H1 (cell line): ENCODE measurements around the gene MAPK8. TPM values are rescaled to one million over a fixed set of nuclear protein-coding genes. Genes with fewer than 3 reads are reported as not detected.

ENCODE experiments used
- CTCF ChIA-PET: fragments of 300-600 bp; sonication (Branson Sonifier 250); formaldehyde crosslinking; loops from one replicate; lab custom pipeline; 2021; ENCODE audit not compliant: partially characterized antibody; lab: Charles Lee
- POLR2A ChIA-PET: fragments of 300-600 bp; sonication (Branson Sonifier 250); formaldehyde crosslinking; loops from one replicate; lab custom pipeline; 2021; ENCODE audit warnings: inconsistent platforms; ENCODE audit not compliant: partially characterized antibody; lab: Charles Lee
- DNase-seq, 2 experiments: peaks; one replicate each; pipeline versions ENCODE4 v3.0.0 to v3.0.0-alpha.2; 2010 to 2022; ENCODE audit warnings: low spot score in 2 of 2, low read depth in 1 of 2, mixed read lengths in 1 of 2
- FAIRE-seq: peaks from 2 replicates; lab custom pipeline; 2011; peaks lifted over from hg19 to GRCh38; lab: Jason Lieb, UNC
- H2AFZ ChIP-seq: 2 replicates; pipeline ENCODE4 v1.8.1; 2012; ENCODE audit warnings: low read length, inconsistent platforms
- H2AK5ac ChIP-seq: 2 replicates; pipeline ENCODE4 v1.6.1; 2013; ENCODE audit warnings: low read depth, low read length
- H2BK120ac ChIP-seq: replicated peaks from 2 replicates; pipeline ENCODE3; 2013; ENCODE audit warnings: low read depth, low read length, inconsistent platforms
- H2BK12ac ChIP-seq: 2 replicates; pipeline ENCODE4 v1.6.1; 2013; ENCODE audit warnings: low read depth, low read length
- H2BK15ac ChIP-seq: 2 replicates; pipeline ENCODE4 v1.6.1; 2013; ENCODE audit warnings: low read length
- H2BK20ac ChIP-seq: 2 replicates; pipeline ENCODE4 v1.6.1; 2013; ENCODE audit warnings: low read length
- H2BK5ac ChIP-seq: 2 replicates; pipeline ENCODE4 v1.6.1; 2013; ENCODE audit warnings: low read depth, low read length
- H3K14ac ChIP-seq: 2 replicates; pipeline ENCODE4 v1.6.1; 2013; ENCODE audit warnings: inconsistent platforms; ENCODE audit not compliant: insufficient read length
- H3K18ac ChIP-seq: 2 replicates; pipeline ENCODE4 v1.6.1; 2013; ENCODE audit warnings: low read length; ENCODE audit errors: extremely low read depth
- H3K23ac ChIP-seq: 2 replicates; pipeline ENCODE4 v1.6.1; 2013; ENCODE audit warnings: inconsistent platforms; ENCODE audit not compliant: insufficient read length
- H3K23me2 ChIP-seq: 2 replicates; pipeline ENCODE4 v1.6.1; 2013; ENCODE audit warnings: low read depth, low read length
- H3K27ac ChIP-seq: 2 replicates; pipeline ENCODE4 v1.6.1; 2011; ENCODE audit warnings: low read depth, low read length, inconsistent platforms
- H3K27me3 ChIP-seq, 4 experiments: replicated peaks in 1 of 4; 1 replicate in 1 of 4; 2 replicates in 3 of 4; pipeline versions ENCODE4 v1.6.1 to v1.8.1; 2011 to 2013; ENCODE audit warnings: low read length in 3 of 4, mild to moderate bottlenecking in 3 of 4, inconsistent platforms in 2 of 4, mixed read lengths in 2 of 4, moderate library complexity in 1 of 4; ENCODE audit not compliant: control insufficient read depth in 3 of 4, insufficient read depth in 3 of 4; ENCODE audit errors: extremely low read depth in 1 of 4
- H3K36me3 ChIP-seq, 4 experiments: 2 replicates each; pipeline versions ENCODE4 v1.6.1 to v1.8.1; 2011 to 2013; ENCODE audit warnings: mild to moderate bottlenecking in 4 of 4, low read length in 3 of 4, moderate library complexity in 2 of 4, control low read depth in 1 of 4, inconsistent platforms in 1 of 4; ENCODE audit not compliant: insufficient read depth in 4 of 4, control insufficient read depth in 2 of 4
- H3K4ac ChIP-seq: replicated peaks from 2 replicates; pipeline ENCODE3; 2013; ENCODE audit warnings: low read length, low read depth, mixed read lengths, inconsistent platforms; ENCODE audit not compliant: insufficient read length
- H3K4me1 ChIP-seq, 4 experiments: replicated peaks in 1 of 4; 1 replicate in 1 of 4; 2 replicates in 3 of 4; pipeline versions ENCODE4 v1.6.1 to v1.8.1; 2011 to 2013; ENCODE audit warnings: low read length in 3 of 4, inconsistent platforms in 2 of 4, mixed read lengths in 1 of 4; ENCODE audit not compliant: insufficient read depth in 4 of 4, control insufficient read depth in 3 of 4
- H3K4me2 ChIP-seq, 2 experiments: 2 replicates each; pipeline versions ENCODE4 v1.6.1 to v1.8.1; 2011 to 2013; ENCODE audit warnings: low read depth in 2 of 2, low read length in 2 of 2, control low read depth in 1 of 2, inconsistent platforms in 1 of 2, mild to moderate bottlenecking in 1 of 2; ENCODE audit not compliant: insufficient read depth in 1 of 2
- H3K4me3 ChIP-seq, 4 experiments: fragments of 200-600, 300-600 bp in 1 of 4; sonication (generic), shearing (Covaris generic), sonication (Bioruptor Twin) in 1 of 4; 2 replicates each; pipeline versions ENCODE4 v1.5.1 to v1.8.1; 2011 to 2016; ENCODE audit warnings: low read length in 4 of 4, low read depth in 3 of 4, control low read depth in 2 of 4, inconsistent platforms in 2 of 4, mild to moderate bottlenecking in 2 of 4, mixed read lengths in 1 of 4, moderate library complexity in 1 of 4; ENCODE audit not compliant: insufficient read depth in 2 of 4; ENCODE audit errors: extremely low read depth in 1 of 4
- H3K56ac ChIP-seq: replicated peaks from 2 replicates; pipeline ENCODE3; 2013; ENCODE audit warnings: low read depth, mild to moderate bottlenecking, mixed read lengths, low read length, inconsistent platforms; ENCODE audit not compliant: insufficient read length
- H3K79me1 ChIP-seq: 2 replicates; pipeline ENCODE4 v1.6.1; 2013; ENCODE audit warnings: low read depth, low read length, control low read depth
- H3K79me2 ChIP-seq, 2 experiments: 2 replicates each; pipeline versions ENCODE4 v1.6.1 to v1.8.1; 2012 to 2013; ENCODE audit warnings: low read length in 2 of 2, mild to moderate bottlenecking in 2 of 2, inconsistent platforms in 1 of 2; ENCODE audit not compliant: insufficient read depth in 2 of 2, control insufficient read depth in 1 of 2
- H3K9ac ChIP-seq, 4 experiments: replicated peaks in 1 of 4; 1 replicate in 1 of 4; 2 replicates in 3 of 4; pipeline versions ENCODE4 v1.6.1 to v1.8.1; 2011 to 2013; ENCODE audit warnings: low read depth in 3 of 4, low read length in 3 of 4, control low read depth in 2 of 4, mild to moderate bottlenecking in 2 of 4, moderate library complexity in 2 of 4, inconsistent platforms in 1 of 4; ENCODE audit errors: extremely low read depth in 1 of 4
- H3K9me3 ChIP-seq, 2 experiments: 2 replicates each; pipeline versions ENCODE4 v1.6.1 to v1.8.1; 2012 to 2013; ENCODE audit warnings: mild to moderate bottlenecking in 2 of 2, moderate library complexity in 2 of 2, control low read depth in 1 of 2, inconsistent platforms in 1 of 2, low read depth in 1 of 2, low read length in 1 of 2, mixed read lengths in 1 of 2; ENCODE audit not compliant: insufficient read depth in 2 of 2
- H4K20me1 ChIP-seq, 2 experiments: replicated peaks in 1 of 2; 2 replicates each; pipeline versions ENCODE3 to v1.8.1; 2011 to 2013; ENCODE audit warnings: inconsistent platforms in 2 of 2, low read length in 2 of 2, mild to moderate bottlenecking in 1 of 2; ENCODE audit not compliant: insufficient read depth in 2 of 2, control insufficient read depth in 1 of 2
- H4K5ac ChIP-seq: 2 replicates; pipeline ENCODE4 v1.6.1; 2013; ENCODE audit warnings: low read length, low read depth, mixed read lengths, inconsistent platforms; ENCODE audit not compliant: insufficient read length
- H4K8ac ChIP-seq: 2 replicates; pipeline ENCODE4 v1.8.0; 2013; ENCODE audit warnings: mild to moderate bottlenecking, moderate library complexity, low read length, inconsistent platforms; ENCODE audit not compliant: insufficient read depth; ENCODE audit errors: extremely low read depth
- H4K91ac ChIP-seq: replicated peaks from 2 replicates; pipeline ENCODE3; 2013; ENCODE audit warnings: low read length, mixed read lengths, inconsistent platforms; ENCODE audit not compliant: insufficient read length
- CHD1 ChIP-seq: IDR thresholded peaks from 2 replicates; pipeline ENCODE4 v1.6.1; 2012; ENCODE audit warnings: low read depth, low read length, improper control_type of control experiment
- CREB1 ChIP-seq: IDR thresholded peaks from 2 replicates; pipeline ENCODE4 v1.6.1; 2012; ENCODE audit warnings: inconsistent platforms
- EZH2 ChIP-seq: fragments of 200-600 bp; sonication (generic); IDR thresholded peaks from 2 replicates; pipeline ENCODE4 v1.7.1; 2012; ENCODE audit warnings: low read depth, mild to moderate bottlenecking, moderate library complexity, low read length, inconsistent platforms; ENCODE audit not compliant: severe bottlenecking
- GABPA ChIP-seq: IDR thresholded peaks from 2 replicates; pipeline ENCODE4 v1.6.1; 2011; ENCODE audit warnings: mild to moderate bottlenecking, low read length, moderate library complexity, borderline replicate concordance; ENCODE audit not compliant: insufficient read depth
- JUN ChIP-seq: IDR thresholded peaks from 2 replicates; pipeline ENCODE4 v1.6.1; 2011; ENCODE audit warnings: low read depth, mild to moderate bottlenecking, improper control_type of control experiment, low read length
- POU5F1 ChIP-seq: IDR thresholded peaks from 2 replicates; pipeline ENCODE4 v1.6.1; 2011; ENCODE audit warnings: low read depth, mild to moderate bottlenecking, low read length, moderate library complexity
- RAD21 ChIP-seq, 2 experiments: IDR thresholded peaks in 1 of 2; conservative IDR thresholded peaks in 1 of 2; 2 replicates each; pipeline ENCODE4 v1.6.1; 2011; ENCODE audit warnings: low read depth in 2 of 2, low read length in 2 of 2, improper control_type of control experiment in 1 of 2, inconsistent platforms in 1 of 2, mild to moderate bottlenecking in 1 of 2, moderate library complexity in 1 of 2
- RBBP5 ChIP-seq: IDR thresholded peaks from 2 replicates; pipeline ENCODE4 v1.7.1; 2012; ENCODE audit warnings: low read depth, mild to moderate bottlenecking, inconsistent platforms, low read length, moderate library complexity, borderline replicate concordance
- RNF2 ChIP-seq: fragments of 200-900, 300-1000 bp; sonication (generic); IDR thresholded peaks from 2 replicates; pipeline ENCODE4 v1.7.1; 2016; ENCODE audit warnings: borderline replicate concordance, low read depth, mild to moderate bottlenecking, antibody characterized with exemption, low read length; ENCODE audit not compliant: poor library complexity, severe bottlenecking; ENCODE audit errors: missing control alignments
- SIN3A ChIP-seq, 2 experiments: IDR thresholded peaks in 1 of 2; conservative IDR thresholded peaks in 1 of 2; 2 replicates each; pipeline ENCODE4 v1.6.1; 2011 to 2012; ENCODE audit warnings: low read length in 2 of 2, improper control_type of control experiment in 1 of 2, low read depth in 1 of 2, mild to moderate bottlenecking in 1 of 2
- SIRT6 ChIP-seq: IDR thresholded peaks from one replicate; pipeline ENCODE4 v1.7.1; 2012; ENCODE audit warnings: low read length, inconsistent platforms
- SP4 ChIP-seq: IDR thresholded peaks from 2 replicates; pipeline ENCODE4 v1.6.1; 2012; ENCODE audit warnings: low read length, inconsistent platforms
- TCF12 ChIP-seq: IDR thresholded peaks from 2 replicates; pipeline ENCODE4 v1.6.1; 2011; ENCODE audit warnings: low read depth, mild to moderate bottlenecking, low read length
- WGBS, 2 experiments: shearing (Covaris generic) in 1 of 2; methylation state at CpG; one replicate each; pipeline versions ENCODE4 v1.1.6 to v1.1.7; 2013 to 2015; ENCODE audit warnings: low lambda C conversion rate in 2 of 2, mixed read lengths in 2 of 2, inconsistent platforms in 1 of 2, low coverage in 1 of 2, missing lambda C conversion rate in 1 of 2; ENCODE audit not compliant: insufficient replicate concordance in 2 of 2, insufficient coverage in 1 of 2, insufficient read length in 1 of 2; ENCODE audit errors: extremely low coverage in 1 of 2, missing lambda C conversion rate in 1 of 2; 5-methylcytosine and 5-hydroxymethylcytosine counted together
- polyA plus RNA-seq, 7 experiments: library from polyadenylated mRNA; depleted of rRNA in 3 of 7; stranded (reverse) in 5 of 7; unstranded in 2 of 7; fragments of >200 nt in 5 of 7; fragments of 200-250 nt in 2 of 7; gene quantifications; 1 replicate in 5 of 7; 2 replicates in 1 of 7; 4 replicates in 1 of 7; pipeline versions ENCODE4 v1.2.1 to v1.2.3, GENCODE V29; 2011 to 2013; ENCODE audit warnings: missing spikeins in 2 of 7, mixed read lengths in 2 of 7
- total RNA-seq: library from RNA; stranded (reverse); fragmentation: NEBNext Ultra II Directional; extraction: Animal tissue kit (Norgen Biotek cat#: 25700); gene quantifications from 2 replicates; pipeline ENCODE4 v1.2.1, GENCODE V29; 2021

The MAPK8 gene
- total and polyA plus RNA-seq, 2 of the 8 experiments (the other 6 are each of a cell fraction or from before 2014, with no cell fraction given): 23.3 to 71.3 TPM

DNA sequence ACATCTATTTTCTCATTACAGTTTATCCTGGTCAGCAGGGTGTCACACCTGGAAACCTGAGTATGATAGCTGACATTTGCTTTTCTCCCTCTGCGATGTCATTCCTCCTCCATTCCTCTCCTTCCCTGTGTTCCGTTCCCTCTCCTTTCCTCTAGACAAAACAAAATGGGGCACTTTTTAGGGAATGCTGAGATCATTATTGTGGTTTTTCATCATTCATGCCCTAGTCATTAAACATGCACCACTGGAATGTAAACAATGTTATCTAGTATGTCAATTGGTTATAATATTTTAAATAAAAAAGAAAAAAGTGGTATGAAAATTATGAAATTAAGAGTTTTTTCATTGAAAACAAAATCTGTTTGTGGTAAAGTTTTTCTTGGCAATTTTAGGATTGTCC, 132.6 kb downstream of the MAPK8 start:
- H3K4me1 ChIP-seq: peaks cover 0 to 3% (median 0%) of the 10 kb centered on the region in 4 experiments; a peak in 1 of 7 replicates
- H3K27ac ChIP-seq: no peak overlapping the region
- no peaks in the 10 kb centered on the region for H3K27me3 ChIP-seq
- no peak overlapping the region for H3K9ac ChIP-seq
- 78% methylated on average over 2 of the region's 2 CpGs; no CpG with 5 or more reads in 1 of the 2 experiments for WGBS, 2 experiments
- H3K9me3 ChIP-seq: no peaks in the 10 kb centered on the region; a peak in 1 of 4 replicates
- no peak overlapping the region for H2AK5ac ChIP-seq
- no peak overlapping the region for H3K23ac ChIP-seq
- no peak overlapping the region for H2BK12ac ChIP-seq
- no peak overlapping the region for H2AFZ ChIP-seq
- peaks cover 0 to 3% of the 10 kb centered on the region in 2 experiments for H4K20me1 ChIP-seq
- no peak overlapping the region for H3K56ac ChIP-seq
- DNase-seq (no peak), FAIRE-seq (no peak)
- no peaks in the 10 kb centered on the region for H3K23me2 ChIP-seq
- H3K4me3 ChIP-seq: no peak overlapping the region
- ChIA-PET POLR2A (interaction anchor here (0.9 to 1.2 kb wide), 2 partner anchors 22 to 70 kb away, joined by 3 read pairs; no protein-coding TSS in a partner anchor), CTCF (interaction anchor here (0.6 to 0.9 kb wide), 3 partner anchors 11 to 33 kb away, joined by 3 to 4 read pairs (median 3); no protein-coding TSS in a partner anchor)
- no peak overlapping the region for H4K91ac ChIP-seq
- no peak overlapping the region for H2BK15ac ChIP-seq
- no peak overlapping the region for H3K14ac ChIP-seq
- H2BK5ac ChIP-seq: no peak overlapping the region
- no peak overlapping the region for H4K8ac ChIP-seq
- H2BK20ac ChIP-seq: no peak overlapping the region
- H3K79me2 ChIP-seq: no peaks in the 10 kb centered on the region
- no peak overlapping the region for H2BK120ac ChIP-seq
- no peak overlapping the region for H4K5ac ChIP-seq
- H3K79me1 ChIP-seq: no peaks in the 10 kb centered on the region
- H3K18ac ChIP-seq: no peak overlapping the region
- no peak for TF ChIP-seq GABPA
- TF ChIP-seq SIRT6: no peak
- TF ChIP-seq CHD1: no peak
- no peak for TF ChIP-seq CREB1
- no peak for TF ChIP-seq RBBP5
- TF ChIP-seq RAD21 (IDR thresholded peaks at IDR 0.05 in 1 of 2, conservative IDR thresholded peaks at IDR 0.05 in 1 of 2; ENCODE audit: low read depth in 2 of 2, low read length in 2 of 2): no peak
- TF ChIP-seq TCF12: no peak
- TF ChIP-seq EZH2: no peak
- TF ChIP-seq POU5F1: no peak
- TF ChIP-seq SIN3A (conservative IDR thresholded peaks at IDR 0.05 in 1 of 2, IDR thresholded peaks at IDR 0.05 in 1 of 2; ENCODE audit: low read depth in 1 of 2, low read length in 2 of 2): no peak
- TF ChIP-seq RNF2: no peak
- TF ChIP-seq JUN: no peak
- no peak for TF ChIP-seq SP4
- H3K36me3 ChIP-seq: peaks cover 0 to 4% (median 2%) of the 10 kb centered on the region in 4 experiments; a peak in 3 of 8 replicates
- H3K4ac ChIP-seq: no peak overlapping the region
- H3K4me2 ChIP-seq: no peak overlapping the region
